ENCODE measurements around the gene LHFPL2.

Gene LHFPL2

DNA sequence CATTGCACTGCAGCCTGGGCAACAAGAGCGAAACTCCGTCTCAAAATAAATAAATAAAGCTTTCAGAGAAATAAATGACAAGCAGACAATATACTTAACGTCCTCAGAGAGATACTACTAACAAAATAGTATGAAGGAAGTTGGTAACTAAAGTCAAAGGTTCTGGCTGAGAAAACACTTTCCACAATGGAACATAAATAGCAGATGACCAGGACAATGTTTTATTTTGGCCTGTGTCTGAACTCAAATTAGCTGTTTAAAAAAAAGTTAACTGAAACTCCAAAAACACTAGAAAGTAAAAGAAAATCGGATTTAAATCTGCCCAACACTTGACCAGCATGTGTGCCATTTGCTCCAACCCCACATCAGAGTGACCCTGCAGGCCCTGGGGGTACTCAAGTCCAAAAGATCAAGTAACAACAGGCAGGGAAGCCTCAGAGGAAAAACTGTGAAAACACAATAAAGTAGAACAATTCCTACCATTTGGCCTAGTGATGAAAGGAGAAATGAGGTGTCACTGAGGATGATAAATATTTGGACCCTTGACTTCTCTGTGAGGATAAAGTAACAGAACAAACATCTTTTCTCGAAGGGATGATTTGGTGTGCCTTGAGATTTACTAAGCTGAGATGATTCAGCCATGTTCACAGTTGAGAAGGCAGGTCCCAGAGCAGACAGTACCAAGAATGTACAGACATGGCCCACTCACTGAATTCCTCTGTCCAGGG lies 47.7 kb downstream of the LHFPL2 start:
- no peak overlapping the region for H3K4me3 ChIP-seq (ENCODE audit: low read depth, low read length)
- no peak for DNase-seq (ENCODE audit: low read depth)
- TF ChIP-seq CTCF (IDR thresholded peaks at IDR 0.05; ENCODE audit: low read depth, low read length) (no peak), MYC (IDR thresholded peaks at IDR 0.05; ENCODE audit: low read depth, low read length) (no peak), POLR2A (IDR thresholded peaks at IDR 0.05; ENCODE audit: extremely low read depth, insufficient read length) (no peak)
- TF ChIP-seq, protein P1, sequence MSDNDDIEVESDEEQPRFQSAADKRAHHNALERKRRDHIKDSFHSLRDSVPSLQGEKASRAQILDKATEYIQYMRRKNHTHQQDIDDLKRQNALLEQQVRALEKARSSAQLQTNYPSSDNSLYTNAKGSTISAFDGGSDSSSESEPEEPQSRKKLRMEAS (IDR thresholded peaks at IDR 0.05; ENCODE audit: low read depth, low read length), result no peak

DNA sequence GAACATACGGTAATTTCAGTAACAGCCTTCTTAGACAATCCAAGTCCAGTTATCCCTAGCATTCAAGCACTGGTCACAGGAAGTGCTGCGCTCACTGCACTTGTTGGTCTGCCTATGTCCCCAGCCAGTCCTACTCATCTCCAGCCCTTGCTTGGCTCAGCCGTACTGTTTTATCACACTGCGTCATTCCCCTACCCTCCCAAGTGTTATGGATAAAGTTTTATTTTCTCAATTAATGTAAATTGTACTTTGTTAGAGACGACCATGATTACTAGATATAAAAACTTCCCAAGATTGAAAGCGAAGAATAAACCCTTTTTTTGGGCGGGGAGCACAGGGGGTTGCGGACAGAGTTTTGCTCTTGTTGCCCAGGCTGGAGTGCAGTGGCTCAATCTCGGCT lies 49.6 kb downstream of the LHFPL2 start:
- H3K4me3 ChIP-seq (ENCODE audit: low read depth, low read length), result no peak overlapping the region
- TF ChIP-seq, protein P1 (IDR thresholded peaks at IDR 0.05; ENCODE audit: low read depth, low read length), result no peak
- no peak for TF ChIP-seq MYC (IDR thresholded peaks at IDR 0.05; ENCODE audit: low read depth, low read length)
- TF ChIP-seq CTCF (IDR thresholded peaks at IDR 0.05; ENCODE audit: low read depth, low read length), result no peak
- TF ChIP-seq POLR2A (IDR thresholded peaks at IDR 0.05; ENCODE audit: extremely low read depth, insufficient read length), result no peak
- DNase-seq (ENCODE audit: low read depth), result no peak

DNA sequence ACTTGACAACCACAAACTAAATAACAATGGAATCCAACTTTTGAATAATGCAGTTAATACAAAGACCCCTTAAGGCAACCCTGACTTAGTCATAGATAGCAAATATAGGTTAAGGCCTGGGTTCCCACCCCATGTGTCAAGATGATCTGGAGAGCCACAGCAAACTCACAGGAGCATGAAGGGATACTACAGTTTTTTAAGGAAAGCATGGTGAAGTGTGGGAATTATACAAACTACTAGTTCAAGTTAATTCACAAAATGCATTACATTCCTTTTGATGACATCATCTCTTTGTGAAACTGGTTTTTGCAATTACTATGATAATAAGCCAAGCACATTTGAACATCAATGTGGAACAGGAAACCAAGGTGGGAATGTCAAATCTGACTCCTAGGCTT lies 50.6 kb downstream of the LHFPL2 start:
- DNase-seq (ENCODE audit: low read depth), result no peak
- TF ChIP-seq POLR2A (IDR thresholded peaks at IDR 0.05; ENCODE audit: extremely low read depth, insufficient read length) (no peak), CTCF (IDR thresholded peaks at IDR 0.05; ENCODE audit: low read depth, low read length) (no peak), MYC (IDR thresholded peaks at IDR 0.05; ENCODE audit: low read depth, low read length) (no peak)
- TF ChIP-seq, protein P1 (IDR thresholded peaks at IDR 0.05; ENCODE audit: low read depth, low read length), result no peak
- no peak overlapping the region for H3K4me3 ChIP-seq (ENCODE audit: low read depth, low read length)

DNA sequence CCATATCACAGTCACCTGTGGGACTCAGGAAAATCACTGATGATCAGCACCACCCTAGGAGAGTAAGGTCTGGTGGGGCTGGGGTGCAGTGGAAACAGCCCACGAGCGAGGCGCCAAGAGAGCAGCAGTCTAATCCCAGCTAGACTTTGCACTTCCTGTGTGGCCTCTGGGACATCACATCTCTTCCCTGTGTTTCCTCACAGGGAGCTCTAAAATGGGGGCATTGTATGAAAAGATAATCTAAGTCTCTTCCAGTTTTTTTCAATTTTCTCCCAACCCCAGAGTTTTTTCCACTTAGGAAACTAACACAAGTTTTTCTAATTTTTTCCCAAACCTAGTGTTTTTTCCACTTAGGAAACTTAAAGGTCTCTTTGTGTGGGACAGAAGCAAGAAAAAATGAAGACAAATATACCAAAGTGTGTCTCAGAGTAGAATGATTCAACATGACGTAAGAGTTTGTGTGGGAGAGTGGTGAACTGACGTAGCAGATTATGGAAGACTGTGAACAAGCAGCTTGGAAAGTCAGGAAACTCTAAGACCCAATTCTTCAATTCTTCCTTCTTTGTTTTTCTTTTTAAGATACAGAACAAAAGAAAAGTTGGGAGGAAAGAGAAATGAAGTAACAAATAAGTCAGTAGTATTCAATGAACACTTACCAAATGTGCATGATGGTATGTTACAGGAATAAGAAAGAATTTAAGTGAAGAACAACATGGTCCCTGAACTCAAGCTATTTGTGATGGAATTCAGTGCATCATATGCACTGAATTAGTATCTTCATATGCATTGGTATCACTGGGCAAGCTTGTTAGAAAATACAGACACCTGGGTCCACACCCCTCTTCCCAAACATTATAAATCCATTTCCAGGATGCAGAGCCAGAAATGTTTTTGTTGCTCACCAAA lies 51.3 kb downstream of the LHFPL2 start:
- H3K4me3 ChIP-seq (ENCODE audit: low read depth, low read length), result no peak overlapping the region
- DNase-seq (ENCODE audit: low read depth), result peak; percentile 43
- TF ChIP-seq, protein P1 (IDR thresholded peaks at IDR 0.05; ENCODE audit: low read depth, low read length), result no peak
- TF ChIP-seq MYC (IDR thresholded peaks at IDR 0.05; ENCODE audit: low read depth, low read length), result no peak
- no peak for TF ChIP-seq CTCF (IDR thresholded peaks at IDR 0.05; ENCODE audit: low read depth, low read length)
- TF ChIP-seq POLR2A (IDR thresholded peaks at IDR 0.05; ENCODE audit: extremely low read depth, insufficient read length), result no peak

GRCh38 chr5:78595458-78595921 lies 53.1 kb downstream of the LHFPL2 start:
- H3K4me3 ChIP-seq (ENCODE audit: low read depth, low read length), result no peak overlapping the region
- no peak for TF ChIP-seq POLR2A (IDR thresholded peaks at IDR 0.05; ENCODE audit: extremely low read depth, insufficient read length)
- no peak for TF ChIP-seq MYC (IDR thresholded peaks at IDR 0.05; ENCODE audit: low read depth, low read length)
- no peak for TF ChIP-seq CTCF (IDR thresholded peaks at IDR 0.05; ENCODE audit: low read depth, low read length)
- DNase-seq (ENCODE audit: low read depth), result no peak
